Mesenchymal stem cell (in vitro differentiated cells and primary cell): ENCODE results near the gene TMC3.
"Not testable (repeated sequence)": the region's sequence is repeated elsewhere in the genome, so short reads cannot be mapped to it uniquely, and the experiment has no call there.

ENCODE experiments used
- DNase-seq: peaks from one replicate; pipeline ENCODE4 v3.0.0-alpha.2; 2013
- H2AFZ ChIP-seq: one replicate; pipeline ENCODE4 v1.6.1; 2013; ENCODE audit warnings: low read depth, mild to moderate bottlenecking, control low read depth, inconsistent platforms, low read length, moderate library complexity
- H2AK5ac ChIP-seq: 2 replicates; pipeline ENCODE4 v1.6.1; 2013; ENCODE audit warnings: low read length, moderate library complexity, mild to moderate bottlenecking, inconsistent platforms; ENCODE audit not compliant: severe bottlenecking
- H2BK120ac ChIP-seq: one replicate; pipeline ENCODE4 v1.6.1; 2013; ENCODE audit warnings: low read depth, mild to moderate bottlenecking, inconsistent platforms, low read length, moderate library complexity
- H2BK12ac ChIP-seq, 2 experiments: one replicate each; pipeline ENCODE4 v1.6.1; 2013; ENCODE audit warnings: inconsistent platforms in 2 of 2, low read length in 2 of 2, mild to moderate bottlenecking in 2 of 2, moderate library complexity in 2 of 2, control low read depth in 1 of 2
- H2BK15ac ChIP-seq: one replicate; pipeline ENCODE4 v1.6.1; 2013; ENCODE audit warnings: mild to moderate bottlenecking, low read depth, inconsistent platforms; ENCODE audit not compliant: poor library complexity, severe bottlenecking
- H2BK5ac ChIP-seq: 2 replicates; pipeline ENCODE4 v1.6.1; 2013; ENCODE audit warnings: low read depth, mild to moderate bottlenecking, low read length, control low read depth, inconsistent platforms; ENCODE audit not compliant: poor library complexity, severe bottlenecking
- H3K14ac ChIP-seq, 2 experiments: one replicate each; pipeline ENCODE4 v1.6.1; 2013; ENCODE audit warnings: inconsistent platforms in 2 of 2, low read length in 2 of 2, control low read depth in 1 of 2, mild to moderate bottlenecking in 1 of 2, moderate library complexity in 1 of 2
- H3K18ac ChIP-seq, 2 experiments: one replicate each; pipeline ENCODE4 v1.6.1; 2013; ENCODE audit warnings: inconsistent platforms in 2 of 2, low read length in 2 of 2, control low read depth in 1 of 2, low read depth in 1 of 2, mild to moderate bottlenecking in 1 of 2
- H3K23ac ChIP-seq, 2 experiments: one replicate each; pipeline ENCODE4 v1.6.1; 2013; ENCODE audit warnings: inconsistent platforms in 2 of 2, low read length in 2 of 2, mild to moderate bottlenecking in 2 of 2, moderate library complexity in 2 of 2, control low read depth in 1 of 2
- H3K27ac ChIP-seq: 2 replicates; pipeline ENCODE4 v1.5.1; 2013; ENCODE audit warnings: mild to moderate bottlenecking, moderate library complexity, low read length, control low read depth, inconsistent platforms; ENCODE audit not compliant: poor library complexity, severe bottlenecking
- H3K27me3 ChIP-seq, 2 experiments: 2 replicates each; pipeline versions ENCODE4 v1.6.1 to v1.7.0; 2013; ENCODE audit warnings: low read length in 2 of 2, mild to moderate bottlenecking in 2 of 2, moderate library complexity in 2 of 2, control low read depth in 1 of 2, inconsistent platforms in 1 of 2; ENCODE audit not compliant: control insufficient read depth in 1 of 2, insufficient read depth in 1 of 2
- H3K36me3 ChIP-seq, 2 experiments: 2 replicates each; pipeline versions ENCODE4 v1.6.1 to v1.7.0; 2013; ENCODE audit warnings: low read length in 2 of 2, control low read depth in 1 of 2, inconsistent platforms in 1 of 2, low read depth in 1 of 2, mild to moderate bottlenecking in 1 of 2; ENCODE audit not compliant: insufficient read depth in 2 of 2, control insufficient read depth in 1 of 2
- H3K4ac ChIP-seq, 2 experiments: one replicate each; pipeline ENCODE4 v1.6.1; 2013; ENCODE audit warnings: inconsistent platforms in 2 of 2, low read length in 2 of 2, mild to moderate bottlenecking in 2 of 2, moderate library complexity in 2 of 2, control low read depth in 1 of 2, low read depth in 1 of 2
- H3K4me1 ChIP-seq: 2 replicates; pipeline ENCODE4 v1.6.1; 2013; ENCODE audit warnings: low read depth, low read length, control low read depth; ENCODE audit not compliant: control insufficient read depth, insufficient read depth
- H3K4me2 ChIP-seq: 2 replicates; pipeline ENCODE4 v1.6.1; 2013; ENCODE audit warnings: low read length, mild to moderate bottlenecking, inconsistent platforms; ENCODE audit not compliant: poor library complexity, severe bottlenecking
- H3K4me3 ChIP-seq, 2 experiments: 2 replicates each; pipeline versions ENCODE4 v1.5.1 to v1.7.0; 2013; ENCODE audit warnings: low read length in 2 of 2, mild to moderate bottlenecking in 2 of 2, control low read depth in 1 of 2, low read depth in 1 of 2; ENCODE audit not compliant: insufficient read depth in 1 of 2
- H3K79me1 ChIP-seq: replicated peaks from 2 replicates; pipeline ENCODE4 v1.6.1; 2013; ENCODE audit warnings: mild to moderate bottlenecking, control low read depth, low read length, inconsistent platforms; ENCODE audit not compliant: poor library complexity, severe bottlenecking
- H3K9ac ChIP-seq: 2 replicates; pipeline ENCODE4 v1.7.0; 2013; ENCODE audit warnings: mild to moderate bottlenecking, low read length, moderate library complexity
- H3K9me3 ChIP-seq: 2 replicates; pipeline ENCODE4 v1.7.0; 2013; ENCODE audit warnings: mild to moderate bottlenecking, low read length; ENCODE audit not compliant: control insufficient read depth
- H4K8ac ChIP-seq: one replicate; pipeline ENCODE4 v1.6.1; 2013; ENCODE audit warnings: inconsistent platforms, mild to moderate bottlenecking, low read length, moderate library complexity
- H4K91ac ChIP-seq: one replicate; pipeline ENCODE4 v1.6.1; 2013; ENCODE audit warnings: mild to moderate bottlenecking, low read length, inconsistent platforms
- WGBS: methylation state at CpG from one replicate; pipeline ENCODE4 v1.1.7; 2013; ENCODE audit warnings: mixed read lengths; 5-methylcytosine and 5-hydroxymethylcytosine counted together

The TMC3 gene

DNA sequence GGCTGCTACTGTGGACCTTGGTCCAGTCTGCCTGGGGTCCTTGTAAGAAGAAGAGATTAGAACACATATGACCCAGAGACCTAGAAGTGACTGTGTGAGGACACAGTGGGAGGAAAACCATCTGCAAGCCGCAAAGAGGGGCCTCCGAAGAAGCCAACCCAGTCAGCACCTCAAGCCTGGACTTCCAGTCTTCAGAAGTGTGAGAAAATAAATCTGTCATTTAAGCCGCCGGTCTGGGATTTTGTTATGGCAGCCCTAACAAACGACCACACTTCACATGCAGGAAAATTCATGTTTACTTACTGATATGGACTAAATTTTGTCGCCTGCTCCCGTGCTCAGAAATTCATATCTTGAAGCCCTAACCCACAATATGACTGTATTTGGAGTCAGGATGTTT lies 44.4 kb upstream of the TMC3 start:
- Histone ChIP-seq H3K18ac (no peak overlapping the region), H4K8ac (no peak overlapping the region), H2BK120ac (no peak overlapping the region), H2AFZ (no peak overlapping the region), H3K14ac (no peak overlapping the region), H3K4me3 (no peak overlapping the region), H2AK5ac (no peak overlapping the region), H3K4me2 (no peak overlapping the region), H3K27ac (no peak overlapping the region), H3K4me1 (no peaks in the 10 kb centered on the region), H3K9ac (no peak overlapping the region), H3K36me3 (no peaks in the 10 kb centered on the region), H3K27me3 (peaks cover 0 to 7% of the 10 kb centered on the region in 2 experiments), H3K79me1 (no peaks in the 10 kb centered on the region), H2BK12ac (no peak overlapping the region), H2BK5ac (no peak overlapping the region), H2BK15ac (no peak overlapping the region), H3K4ac (no peak overlapping the region), H3K9me3 (no peaks in the 10 kb centered on the region), H3K23ac (no peak overlapping the region), H4K91ac (no peak overlapping the region)
- no peak for DNase-seq
- WGBS, result 51% methylated on average over 5 of the region's 7 CpGs

DNA sequence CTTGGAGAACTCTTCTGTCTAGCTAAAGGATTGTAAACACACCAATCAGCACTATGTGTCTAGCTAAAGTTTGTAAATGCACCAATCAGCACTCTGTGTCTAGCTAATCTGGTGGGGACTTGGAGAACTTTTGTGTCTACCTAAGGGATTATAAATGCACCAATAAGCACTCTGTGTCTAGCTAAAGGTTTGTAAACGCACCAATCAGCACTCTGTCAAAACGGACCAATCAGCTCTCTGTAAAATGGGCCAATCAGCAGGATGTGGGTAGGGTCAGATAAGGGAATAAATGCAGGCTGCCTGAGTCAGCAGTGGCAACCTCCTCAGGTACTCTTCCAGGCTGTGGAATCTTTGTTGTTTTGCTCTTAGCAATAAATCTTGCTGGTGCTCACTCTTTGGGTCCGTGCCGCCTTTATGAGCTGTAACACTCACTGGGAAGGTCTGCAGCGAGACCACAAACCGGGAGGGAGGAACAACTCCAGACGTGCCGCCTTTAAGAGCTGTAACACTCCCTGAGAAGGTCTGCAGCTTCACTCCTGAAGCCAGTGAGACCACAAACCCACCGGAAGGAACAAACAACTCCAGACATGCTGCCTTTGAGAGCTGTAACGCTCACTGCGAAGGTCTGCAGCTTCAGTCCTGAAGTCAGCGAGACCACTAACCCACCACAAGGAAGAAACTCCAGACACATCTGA lies 40.4 kb upstream of the TMC3 start:
- H3K14ac ChIP-seq, result not testable (repeated sequence)
- 74% methylated on average over 12 of the region's 12 CpGs for WGBS

DNA sequence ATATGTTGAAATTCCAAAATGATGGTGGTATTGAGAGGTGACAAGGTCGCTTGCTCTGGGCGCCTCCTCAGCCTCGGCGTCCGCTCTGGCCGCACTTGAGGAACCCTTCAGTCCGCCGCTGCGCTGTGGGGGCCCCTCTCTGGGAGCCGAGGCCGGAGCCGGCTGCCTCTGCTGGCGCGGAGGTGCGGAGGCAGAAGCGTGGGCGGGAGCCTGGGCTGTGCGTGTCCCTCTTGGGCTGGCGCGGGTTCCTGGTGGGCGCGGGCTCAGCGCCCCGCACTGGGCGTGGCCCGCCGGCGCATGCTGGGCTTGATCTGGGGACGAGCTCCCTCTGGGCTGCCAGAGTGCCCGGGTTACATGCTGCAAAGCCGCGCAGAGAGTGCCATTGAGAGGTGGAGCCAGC lies 39.8 kb upstream of the TMC3 start:
- Histone ChIP-seq H2AK5ac (no peak overlapping the region), H3K9me3 (no peaks in the 10 kb centered on the region), H3K79me1 (no peaks in the 10 kb centered on the region), H3K4me2 (no peak overlapping the region), H4K8ac (no peak overlapping the region), H2BK120ac (no peak overlapping the region), H3K9ac (no peak overlapping the region), H2BK5ac (no peak overlapping the region), H3K4me1 (no peaks in the 10 kb centered on the region), H4K91ac (no peak overlapping the region), H3K18ac (no peak overlapping the region), H3K27me3 (peaks cover 7 to 16% of the 10 kb centered on the region in 2 experiments), H2BK12ac (no peak overlapping the region), H3K23ac (no peak overlapping the region), H2AFZ (no peak overlapping the region), H3K4me3 (no peak overlapping the region), H3K14ac (no peak overlapping the region), H3K36me3 (no peaks in the 10 kb centered on the region), H2BK15ac (no peak overlapping the region), H3K4ac (no peak overlapping the region), H3K27ac (no peak overlapping the region)
- no peak for DNase-seq
- 97% methylated on average over 32 of the region's 32 CpGs for WGBS

More for the DNA sequence above, 40.4 kb upstream of the TMC3 start:
- not testable (repeated sequence) for H3K4me1 ChIP-seq, H3K23ac ChIP-seq, H2BK15ac ChIP-seq, H3K27ac ChIP-seq, H2AFZ ChIP-seq, DNase-seq, H3K4me3 ChIP-seq, H2BK5ac ChIP-seq, H3K36me3 ChIP-seq, H3K9ac ChIP-seq, H3K4ac ChIP-seq, H3K18ac ChIP-seq, H3K9me3 ChIP-seq, H4K8ac ChIP-seq, H2BK12ac ChIP-seq, H2BK120ac ChIP-seq, H4K91ac ChIP-seq, H2AK5ac ChIP-seq, H3K79me1 ChIP-seq, H3K4me2 ChIP-seq
- peaks cover 7 to 16% of the 10 kb centered on the region in 2 experiments for H3K27me3 ChIP-seq

DNA sequence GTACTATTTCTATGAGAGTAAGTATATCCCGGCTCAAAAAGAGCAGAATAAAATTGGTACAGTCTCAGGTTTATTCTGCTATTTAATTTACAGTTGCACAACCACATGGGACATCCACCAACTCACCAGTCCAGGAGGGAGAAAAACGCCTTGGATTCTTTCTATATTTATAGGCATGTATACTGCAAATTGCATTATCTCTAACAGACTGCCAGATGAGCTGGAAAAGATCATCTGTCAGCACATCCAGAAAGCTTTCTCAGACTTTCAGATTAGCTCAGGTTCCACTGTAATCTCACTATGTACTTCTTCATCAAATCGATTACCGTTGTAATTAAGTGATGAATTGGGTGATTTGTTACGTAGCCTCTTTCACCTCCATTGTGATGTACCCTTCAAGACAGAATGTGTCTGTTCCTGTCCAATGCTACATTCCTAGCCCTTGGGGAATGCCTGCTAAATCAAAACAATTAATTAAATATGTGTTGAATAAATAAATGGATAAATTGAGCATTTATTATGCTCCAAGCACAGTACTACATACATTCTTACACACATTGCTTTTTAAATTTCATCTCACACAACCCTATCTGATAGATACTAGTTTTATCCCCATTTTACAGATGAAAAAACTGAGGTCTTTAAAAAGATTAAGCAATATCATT lies 38.1 kb upstream of the TMC3 start:
- Histone ChIP-seq H3K23ac (no peak overlapping the region), H3K18ac (no peak overlapping the region), H3K4me1 (no peaks in the 10 kb centered on the region), H3K4me2 (no peak overlapping the region), H3K27me3 (peaks cover 16 to 24% of the 10 kb centered on the region in 2 experiments), H3K9me3 (no peaks in the 10 kb centered on the region), H2AFZ (no peak overlapping the region), H2BK12ac (no peak overlapping the region), H2BK15ac (no peak overlapping the region), H4K91ac (no peak overlapping the region), H3K79me1 (no peaks in the 10 kb centered on the region), H3K36me3 (no peaks in the 10 kb centered on the region), H2BK5ac (no peak overlapping the region), H3K14ac (no peak overlapping the region), H3K4me3 (no peak overlapping the region), H3K27ac (no peak overlapping the region), H2BK120ac (no peak overlapping the region), H3K9ac (no peak overlapping the region), H3K4ac (no peak overlapping the region), H2AK5ac (no peak overlapping the region), H4K8ac (no peak overlapping the region)
- 100% methylated on average over 1 of the region's 5 CpGs for WGBS
- DNase-seq, result no peak
